ENCODE results near the gene TAS2R13. TPM values are rescaled to one million over a fixed set of nuclear protein-coding genes. Genes with fewer than 3 reads are reported as not detected.

The TAS2R13 gene
- total and polyA plus RNA-seq, 8 donors, result 0.58 to 13.0 (median 3.0) TPM; not detected in 3

DNA sequence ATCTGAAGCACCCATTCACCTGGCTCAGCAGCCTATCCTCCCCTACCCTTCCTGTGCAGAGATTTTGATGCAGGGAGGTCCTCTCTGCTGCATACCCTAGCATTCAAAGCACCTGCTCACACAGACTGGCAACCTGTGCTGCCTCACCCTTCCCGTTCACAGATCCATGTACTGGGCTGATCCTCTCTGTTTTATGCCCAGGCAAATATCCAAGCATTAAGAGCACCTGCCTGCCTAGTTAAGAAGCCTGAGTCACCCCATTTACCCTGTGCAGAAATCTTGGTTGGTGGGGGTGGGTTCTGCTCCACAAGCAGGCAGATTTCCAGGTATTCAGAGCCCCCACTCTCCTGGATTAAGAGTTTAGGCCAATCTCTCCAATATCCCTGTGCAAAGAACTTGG lies 8.4 kb downstream of the TAS2R13 start:
- WGBS, 5 donors, result 93 to 100% (median 100%) methylated on average over 1 of the region's 1 CpG
- no peaks in the 10 kb centered on the region for H3K27me3 ChIP-seq
- DNase-seq, result no peak
- no peak overlapping the region for H3K4me3 ChIP-seq
- H3K36me3 ChIP-seq, result peaks cover 0 to 3% (median 0%) of the 10 kb centered on the region in 4 donors
- H3K9me3 ChIP-seq, result peaks cover 5 to 34% (median 18%) of the 10 kb centered on the region in 4 donors
- intact Hi-C loops (cut with DNase I; ENCODE audit: low total_unique reads), result no loop called here
- TF ChIP-seq POLR2A (IDR thresholded peaks at IDR 0.05) (no peak), EP300 (IDR thresholded peaks at IDR 0.05) (no peak), POLR2AphosphoS5 (IDR thresholded peaks at IDR 0.05) (no peak)
- TF ChIP-seq, protein P1, sequence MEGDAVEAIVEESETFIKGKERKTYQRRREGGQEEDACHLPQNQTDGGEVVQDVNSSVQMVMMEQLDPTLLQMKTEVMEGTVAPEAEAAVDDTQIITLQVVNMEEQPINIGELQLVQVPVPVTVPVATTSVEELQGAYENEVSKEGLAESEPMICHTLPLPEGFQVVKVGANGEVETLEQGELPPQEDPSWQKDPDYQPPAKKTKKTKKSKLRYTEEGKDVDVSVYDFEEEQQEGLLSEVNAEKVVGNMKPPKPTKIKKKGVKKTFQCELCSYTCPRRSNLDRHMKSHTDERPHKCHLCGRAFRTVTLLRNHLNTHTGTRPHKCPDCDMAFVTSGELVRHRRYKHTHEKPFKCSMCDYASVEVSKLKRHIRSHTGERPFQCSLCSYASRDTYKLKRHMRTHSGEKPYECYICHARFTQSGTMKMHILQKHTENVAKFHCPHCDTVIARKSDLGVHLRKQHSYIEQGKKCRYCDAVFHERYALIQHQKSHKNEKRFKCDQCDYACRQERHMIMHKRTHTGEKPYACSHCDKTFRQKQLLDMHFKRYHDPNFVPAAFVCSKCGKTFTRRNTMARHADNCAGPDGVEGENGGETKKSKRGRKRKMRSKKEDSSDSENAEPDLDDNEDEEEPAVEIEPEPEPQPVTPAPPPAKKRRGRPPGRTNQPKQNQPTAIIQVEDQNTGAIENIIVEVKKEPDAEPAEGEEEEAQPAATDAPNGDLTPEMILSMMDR (IDR thresholded peaks at IDR 0.05), result no peak
- no peaks in the 10 kb centered on the region for H3K4me1 ChIP-seq
- H3K27ac ChIP-seq, result no peak overlapping the region

DNA sequence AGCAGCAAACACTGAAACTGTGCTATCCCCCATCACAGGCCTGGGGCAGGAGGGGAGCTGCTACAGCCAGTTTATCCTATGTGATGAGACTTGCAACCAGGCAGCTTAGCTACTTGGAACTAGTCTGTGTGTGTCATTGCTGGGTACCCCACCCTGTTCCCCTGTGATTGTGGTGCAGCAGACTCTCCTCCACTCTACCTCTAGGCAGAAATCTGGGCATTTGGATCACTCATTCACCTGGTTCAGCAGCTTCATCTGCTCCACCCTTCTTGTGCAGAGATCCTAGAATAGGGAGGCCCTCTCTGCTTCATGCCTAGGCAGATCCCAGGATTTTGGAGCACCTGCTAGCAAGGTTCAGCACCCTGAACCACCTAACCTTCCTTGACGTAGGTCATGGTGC lies 8.8 kb downstream of the TAS2R13 start:
- intact Hi-C loops (cut with DNase I; ENCODE audit: low total_unique reads), result no loop called here
- Histone ChIP-seq H3K4me3 (no peak overlapping the region), H3K9me3 (peaks cover 5 to 34% (median 16%) of the 10 kb centered on the region in 4 donors), H3K27me3 (no peaks in the 10 kb centered on the region), H3K4me1 (no peaks in the 10 kb centered on the region), H3K36me3 (peaks cover 0 to 3% (median 0%) of the 10 kb centered on the region in 4 donors), H3K27ac (no peak overlapping the region)
- WGBS, 5 donors, result 91 to 100% (median 97%) methylated on average over 1 of the region's 1 CpG
- DNase-seq, result no peak
- no peak for TF ChIP-seq POLR2AphosphoS5 (IDR thresholded peaks at IDR 0.05)
- TF ChIP-seq, protein P1 (IDR thresholded peaks at IDR 0.05), result no peak
- no peak for TF ChIP-seq POLR2A (IDR thresholded peaks at IDR 0.05)
- TF ChIP-seq EP300 (IDR thresholded peaks at IDR 0.05), result no peak

DNA sequence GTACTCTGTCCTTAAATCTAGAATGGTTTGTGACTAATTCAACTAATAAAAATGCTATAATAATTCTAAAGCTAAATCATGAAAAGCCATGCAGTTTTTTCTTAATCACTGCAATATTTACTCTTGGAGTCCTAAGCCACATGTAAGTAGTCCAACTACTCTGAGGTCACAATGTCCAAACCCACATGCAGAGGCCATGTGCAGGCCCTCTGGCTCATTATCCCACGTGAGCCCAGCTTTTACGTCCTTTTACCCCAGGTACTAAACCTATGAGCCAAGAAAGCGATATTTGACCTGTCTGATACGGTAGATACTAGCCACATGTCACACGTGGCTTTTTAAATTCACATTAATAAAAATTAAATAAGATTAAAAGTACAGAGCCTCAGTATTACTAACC lies 12.5 kb downstream of the TAS2R13 start:
- TF ChIP-seq POLR2AphosphoS5 (IDR thresholded peaks at IDR 0.05), result no peak
- no peak for TF ChIP-seq POLR2A (IDR thresholded peaks at IDR 0.05)
- TF ChIP-seq, protein P1 (IDR thresholded peaks at IDR 0.05), result no peak
- TF ChIP-seq EP300 (IDR thresholded peaks at IDR 0.05), result no peak
- no peak for DNase-seq
- no peak overlapping the region for H3K27ac ChIP-seq
- peaks cover 0 to 2% (median 0%) of the 10 kb centered on the region in 4 donors for H3K4me1 ChIP-seq
- no peaks in the 10 kb centered on the region for H3K27me3 ChIP-seq
- intact Hi-C loops (cut with DNase I; ENCODE audit: low total_unique reads), result no loop called here
- H3K4me3 ChIP-seq, result no peak overlapping the region
- H3K9me3 ChIP-seq, result peaks cover 0 to under 1% (median 0%) of the 10 kb centered on the region in 4 donors
- WGBS, 5 donors, result 92 to 96% (median 94%) methylated on average over 5 of the region's 5 CpGs
- H3K36me3 ChIP-seq, result no peaks in the 10 kb centered on the region

DNA sequence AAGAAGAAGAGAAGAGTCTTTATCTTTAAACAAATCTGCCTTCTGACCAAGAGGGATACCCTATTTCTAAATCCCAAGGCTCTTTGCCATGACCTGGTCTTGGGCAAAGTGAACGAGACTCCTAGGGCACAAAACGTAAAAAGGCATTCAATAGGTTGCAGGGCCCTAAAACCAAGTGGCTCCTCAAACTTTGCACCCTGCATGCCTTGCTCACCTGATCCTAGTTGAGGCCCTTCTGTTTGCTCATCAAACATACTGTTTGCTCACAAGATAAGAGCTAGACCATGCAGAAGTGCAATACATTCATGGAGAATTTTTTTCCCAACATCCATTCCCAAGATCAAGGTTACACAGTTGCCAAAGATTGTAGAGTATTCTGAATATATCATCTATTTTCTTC lies 17.4 kb downstream of the TAS2R13 start:
- peaks cover 0 to 6% (median 0%) of the 10 kb centered on the region in 4 donors for H3K4me1 ChIP-seq
- TF ChIP-seq, protein P1 (IDR thresholded peaks at IDR 0.05), result no peak
- TF ChIP-seq POLR2A (IDR thresholded peaks at IDR 0.05), result no peak
- TF ChIP-seq POLR2AphosphoS5 (IDR thresholded peaks at IDR 0.05), result no peak
- TF ChIP-seq EP300 (IDR thresholded peaks at IDR 0.05), result no peak
- WGBS, 5 donors, result 33 to 60% (median 45%) methylated on average over 2 of the region's 2 CpGs
- intact Hi-C loops (cut with DNase I; ENCODE audit: low total_unique reads), result no loop called here
- H3K4me3 ChIP-seq, result no peak overlapping the region
- H3K9me3 ChIP-seq, result no peaks in the 10 kb centered on the region
- H3K36me3 ChIP-seq, result no peaks in the 10 kb centered on the region
- H3K27me3 ChIP-seq, result no peaks in the 10 kb centered on the region
- no peak overlapping the region for H3K27ac ChIP-seq
- DNase-seq, result peak in 1 of 2 donors; percentile 37

Measured in stomach (tissue), 9 donors.